Measurements from ENCODE around the gene FOXC1. TPM values are rescaled to one million over a fixed set of nuclear protein-coding genes. Genes with fewer than 3 reads are reported as not detected.

Gene FOXC1
- 0.30 and 2.0 TPM in 2 replicates for total RNA-seq

GRCh38 chr6:1609648-1610496, at the start of gene FOXC1:
TSS of gene FOXC1 (plus strand) at chr6:1609915. CDS start at chr6:1610446, 531 bp downstream.

Other genes starting within 250 kb of the FOXC1 start
- under 0.01 TPM in 1 of 2 replicates, not detected in the other for gene FOXF2, start 220.3 kb upstream of the FOXC1 start, total RNA-seq